Measurements from ENCODE around the gene TSPAN11. TPM values are rescaled to one million over a fixed set of nuclear protein-coding genes. Genes with fewer than 3 reads are reported as not detected.

Gene TSPAN11
- total and polyA plus RNA-seq, 2 experiments from 2014 or later = 2.1 to 6.0 TPM

- Histone ChIP-seq H4K20me1 (replicated peaks; ENCODE audit: insufficient read depth) (peaks cover 4% of the 10 kb centered on the region; the same call in 1 of the 2 replicates), H3K27ac (ENCODE audit: low read depth) (no peak overlapping the region), H3K4me1 (ENCODE audit: insufficient read depth) (no peaks in the 10 kb centered on the region), H3K27me3 (ENCODE audit: insufficient read depth) (no peaks in the 10 kb centered on the region), H2AFZ (no peak overlapping the region), H3F3A (replicated peaks; ENCODE audit: low read depth) (no peaks in the 10 kb centered on the region), H3K36me3 (ENCODE audit: insufficient read depth) (no peaks in the 10 kb centered on the region), H3K79me2 (replicated peaks; ENCODE audit: insufficient read depth) (no peaks in the 10 kb centered on the region), H3K9me2 (ENCODE audit: insufficient read depth) (no peaks in the 10 kb centered on the region), H3K4me3 (no peak overlapping the region), H3K4me2 (no peak overlapping the region)
- Mint-ChIP-seq H3K27me3 (ENCODE audit: insufficient read depth, low read depth, poor library complexity) (peaks cover 8% of the 10 kb centered on the region), H3K4me3 (no peak overlapping the region), H3K36me3 (ENCODE audit: low read depth) (no peaks in the 10 kb centered on the region), H3K27ac (no peak overlapping the region), H3K9me3 (no peaks in the 10 kb centered on the region), H3K4me1 (peaks cover 4% of the 10 kb centered on the region; the same call in 2 of the 3 replicates)
- DNase-seq (ENCODE audit: low spot score) = no peak
- TF ChIP-seq ZNF462 (CRISPR knock-in tag; IDR thresholded peaks at IDR 0.05) (no peak), ZNF114 (CRISPR knock-in tag; IDR thresholded peaks at IDR 0.05) (no peak)
- no peak for ATAC-seq
Measured at GRCh38 chr12:31033146-31033545, 106.6 kb downstream of the TSPAN11 start.

- H3K4me1 Mint-ChIP-seq = peaks cover 4% of the 10 kb centered on the region; the same call in 2 of the 3 replicates
- Histone ChIP-seq H2AFZ (no peak overlapping the region), H3K27me3 (ENCODE audit: insufficient read depth) (no peaks in the 10 kb centered on the region), H3K79me2 (replicated peaks; ENCODE audit: insufficient read depth) (no peaks in the 10 kb centered on the region), H3K27ac (ENCODE audit: low read depth) (no peak overlapping the region), H3F3A (replicated peaks; ENCODE audit: low read depth) (no peaks in the 10 kb centered on the region), H3K4me3 (no peak overlapping the region), H3K36me3 (ENCODE audit: insufficient read depth) (no peaks in the 10 kb centered on the region), H3K4me2 (no peak overlapping the region), H3K9me2 (ENCODE audit: insufficient read depth) (no peaks in the 10 kb centered on the region), H3K4me1 (ENCODE audit: insufficient read depth) (no peaks in the 10 kb centered on the region), H4K20me1 (replicated peaks; ENCODE audit: insufficient read depth) (peaks cover 3% of the 10 kb centered on the region; the same call in 1 of the 2 replicates)
- no peak for DNase-seq (ENCODE audit: low spot score)
- peaks cover 8% of the 10 kb centered on the region for H3K27me3 Mint-ChIP-seq (ENCODE audit: insufficient read depth, low read depth, poor library complexity)
- no peaks in the 10 kb centered on the region for H3K9me3 Mint-ChIP-seq
- H3K4me3 Mint-ChIP-seq = no peak overlapping the region
- H3K27ac Mint-ChIP-seq = no peak overlapping the region
- ATAC-seq = no peak
- H3K36me3 Mint-ChIP-seq (ENCODE audit: low read depth) = no peaks in the 10 kb centered on the region
- TF ChIP-seq JUNB (IDR thresholded peaks at IDR 0.05; ENCODE audit: unreplicated experiment) (no peak), POLR2AphosphoS5 (IDR thresholded peaks at IDR 0.05; ENCODE audit: low read depth) (no peak), CREB1 (CRISPR knock-in tag; IDR thresholded peaks at IDR 0.05; ENCODE audit: low read depth) (no peak), NANOG (IDR thresholded peaks at IDR 0.05; ENCODE audit: borderline replicate concordance) (no peak), EZH2 (IDR thresholded peaks at IDR 0.05; ENCODE audit: low read depth, unreplicated experiment) (no peak), EZH2phosphoT487 (IDR thresholded peaks at IDR 0.05; ENCODE audit: unreplicated experiment) (no peak), CTCF (conservative IDR thresholded peaks at IDR 0.05; ENCODE audit: low read depth in 2 of 2) (no peak)
Measured at GRCh38 chr12:31033681-31034080, 107.1 kb downstream of the TSPAN11 start.

Data from GM23338 (cell line).